H1 (cell line): Measurements from ENCODE around the gene SEMA3B. TPM values are rescaled to one million over a fixed set of nuclear protein-coding genes. Genes with fewer than 3 reads are reported as not detected.

ENCODE experiments used
- CTCF ChIA-PET: fragments of 300-600 bp; sonication (Branson Sonifier 250); formaldehyde crosslinking; loops from one replicate; lab custom pipeline; 2021; ENCODE audit not compliant: partially characterized antibody; lab: Charles Lee
- POLR2A ChIA-PET: fragments of 300-600 bp; sonication (Branson Sonifier 250); formaldehyde crosslinking; loops from one replicate; lab custom pipeline; 2021; ENCODE audit warnings: inconsistent platforms; ENCODE audit not compliant: partially characterized antibody; lab: Charles Lee
- DNase-seq, 2 experiments: peaks; one replicate each; pipeline versions ENCODE4 v3.0.0 to v3.0.0-alpha.2; 2010 to 2022; ENCODE audit warnings: low spot score in 2 of 2, low read depth in 1 of 2, mixed read lengths in 1 of 2
- FAIRE-seq: peaks from 2 replicates; lab custom pipeline; 2011; peaks lifted over from hg19 to GRCh38; lab: Jason Lieb, UNC
- H2AFZ ChIP-seq: 2 replicates; pipeline ENCODE4 v1.8.1; 2012; ENCODE audit warnings: low read length, inconsistent platforms
- H2AK5ac ChIP-seq: 2 replicates; pipeline ENCODE4 v1.6.1; 2013; ENCODE audit warnings: low read depth, low read length
- H2BK120ac ChIP-seq: replicated peaks from 2 replicates; pipeline ENCODE3; 2013; ENCODE audit warnings: low read depth, low read length, inconsistent platforms
- H2BK12ac ChIP-seq: 2 replicates; pipeline ENCODE4 v1.6.1; 2013; ENCODE audit warnings: low read depth, low read length
- H2BK15ac ChIP-seq: 2 replicates; pipeline ENCODE4 v1.6.1; 2013; ENCODE audit warnings: low read length
- H2BK20ac ChIP-seq: 2 replicates; pipeline ENCODE4 v1.6.1; 2013; ENCODE audit warnings: low read length
- H2BK5ac ChIP-seq: 2 replicates; pipeline ENCODE4 v1.6.1; 2013; ENCODE audit warnings: low read depth, low read length
- H3K14ac ChIP-seq: 2 replicates; pipeline ENCODE4 v1.6.1; 2013; ENCODE audit warnings: inconsistent platforms; ENCODE audit not compliant: insufficient read length
- H3K18ac ChIP-seq: 2 replicates; pipeline ENCODE4 v1.6.1; 2013; ENCODE audit warnings: low read length; ENCODE audit errors: extremely low read depth
- H3K23ac ChIP-seq: 2 replicates; pipeline ENCODE4 v1.6.1; 2013; ENCODE audit warnings: inconsistent platforms; ENCODE audit not compliant: insufficient read length
- H3K23me2 ChIP-seq: 2 replicates; pipeline ENCODE4 v1.6.1; 2013; ENCODE audit warnings: low read depth, low read length
- H3K27ac ChIP-seq: 2 replicates; pipeline ENCODE4 v1.6.1; 2011; ENCODE audit warnings: low read depth, low read length, inconsistent platforms
- H3K27me3 ChIP-seq, 4 experiments: replicated peaks in 1 of 4; 1 replicate in 1 of 4; 2 replicates in 3 of 4; pipeline versions ENCODE4 v1.6.1 to v1.8.1; 2011 to 2013; ENCODE audit warnings: low read length in 3 of 4, mild to moderate bottlenecking in 3 of 4, inconsistent platforms in 2 of 4, mixed read lengths in 2 of 4, moderate library complexity in 1 of 4; ENCODE audit not compliant: control insufficient read depth in 3 of 4, insufficient read depth in 3 of 4; ENCODE audit errors: extremely low read depth in 1 of 4
- H3K36me3 ChIP-seq, 4 experiments: 2 replicates each; pipeline versions ENCODE4 v1.6.1 to v1.8.1; 2011 to 2013; ENCODE audit warnings: mild to moderate bottlenecking in 4 of 4, low read length in 3 of 4, moderate library complexity in 2 of 4, control low read depth in 1 of 4, inconsistent platforms in 1 of 4; ENCODE audit not compliant: insufficient read depth in 4 of 4, control insufficient read depth in 2 of 4
- H3K4ac ChIP-seq: replicated peaks from 2 replicates; pipeline ENCODE3; 2013; ENCODE audit warnings: low read length, low read depth, mixed read lengths, inconsistent platforms; ENCODE audit not compliant: insufficient read length
- H3K4me1 ChIP-seq, 4 experiments: replicated peaks in 1 of 4; 1 replicate in 1 of 4; 2 replicates in 3 of 4; pipeline versions ENCODE4 v1.6.1 to v1.8.1; 2011 to 2013; ENCODE audit warnings: low read length in 3 of 4, inconsistent platforms in 2 of 4, mixed read lengths in 1 of 4; ENCODE audit not compliant: insufficient read depth in 4 of 4, control insufficient read depth in 3 of 4
- H3K4me2 ChIP-seq, 2 experiments: 2 replicates each; pipeline versions ENCODE4 v1.6.1 to v1.8.1; 2011 to 2013; ENCODE audit warnings: low read depth in 2 of 2, low read length in 2 of 2, control low read depth in 1 of 2, inconsistent platforms in 1 of 2, mild to moderate bottlenecking in 1 of 2; ENCODE audit not compliant: insufficient read depth in 1 of 2
- H3K4me3 ChIP-seq, 4 experiments: fragments of 200-600, 300-600 bp in 1 of 4; sonication (generic), shearing (Covaris generic), sonication (Bioruptor Twin) in 1 of 4; 2 replicates each; pipeline versions ENCODE4 v1.5.1 to v1.8.1; 2011 to 2016; ENCODE audit warnings: low read length in 4 of 4, low read depth in 3 of 4, control low read depth in 2 of 4, inconsistent platforms in 2 of 4, mild to moderate bottlenecking in 2 of 4, mixed read lengths in 1 of 4, moderate library complexity in 1 of 4; ENCODE audit not compliant: insufficient read depth in 2 of 4; ENCODE audit errors: extremely low read depth in 1 of 4
- H3K56ac ChIP-seq: replicated peaks from 2 replicates; pipeline ENCODE3; 2013; ENCODE audit warnings: low read depth, mild to moderate bottlenecking, mixed read lengths, low read length, inconsistent platforms; ENCODE audit not compliant: insufficient read length
- H3K79me1 ChIP-seq: 2 replicates; pipeline ENCODE4 v1.6.1; 2013; ENCODE audit warnings: low read depth, low read length, control low read depth
- H3K79me2 ChIP-seq, 2 experiments: 2 replicates each; pipeline versions ENCODE4 v1.6.1 to v1.8.1; 2012 to 2013; ENCODE audit warnings: low read length in 2 of 2, mild to moderate bottlenecking in 2 of 2, inconsistent platforms in 1 of 2; ENCODE audit not compliant: insufficient read depth in 2 of 2, control insufficient read depth in 1 of 2
- H3K9ac ChIP-seq, 4 experiments: replicated peaks in 1 of 4; 1 replicate in 1 of 4; 2 replicates in 3 of 4; pipeline versions ENCODE4 v1.6.1 to v1.8.1; 2011 to 2013; ENCODE audit warnings: low read depth in 3 of 4, low read length in 3 of 4, control low read depth in 2 of 4, mild to moderate bottlenecking in 2 of 4, moderate library complexity in 2 of 4, inconsistent platforms in 1 of 4; ENCODE audit errors: extremely low read depth in 1 of 4
- H3K9me3 ChIP-seq, 2 experiments: 2 replicates each; pipeline versions ENCODE4 v1.6.1 to v1.8.1; 2012 to 2013; ENCODE audit warnings: mild to moderate bottlenecking in 2 of 2, moderate library complexity in 2 of 2, control low read depth in 1 of 2, inconsistent platforms in 1 of 2, low read depth in 1 of 2, low read length in 1 of 2, mixed read lengths in 1 of 2; ENCODE audit not compliant: insufficient read depth in 2 of 2
- H4K20me1 ChIP-seq, 2 experiments: replicated peaks in 1 of 2; 2 replicates each; pipeline versions ENCODE3 to v1.8.1; 2011 to 2013; ENCODE audit warnings: inconsistent platforms in 2 of 2, low read length in 2 of 2, mild to moderate bottlenecking in 1 of 2; ENCODE audit not compliant: insufficient read depth in 2 of 2, control insufficient read depth in 1 of 2
- H4K5ac ChIP-seq: 2 replicates; pipeline ENCODE4 v1.6.1; 2013; ENCODE audit warnings: low read length, low read depth, mixed read lengths, inconsistent platforms; ENCODE audit not compliant: insufficient read length
- H4K8ac ChIP-seq: 2 replicates; pipeline ENCODE4 v1.8.0; 2013; ENCODE audit warnings: mild to moderate bottlenecking, moderate library complexity, low read length, inconsistent platforms; ENCODE audit not compliant: insufficient read depth; ENCODE audit errors: extremely low read depth
- H4K91ac ChIP-seq: replicated peaks from 2 replicates; pipeline ENCODE3; 2013; ENCODE audit warnings: low read length, mixed read lengths, inconsistent platforms; ENCODE audit not compliant: insufficient read length
- ATF2 ChIP-seq: IDR thresholded peaks from 2 replicates; pipeline ENCODE4 v1.6.1; 2012; ENCODE audit warnings: low read length, inconsistent platforms
- CBX5 ChIP-seq: fragments of 300-800, 300-1000 bp; sonication (generic); IDR thresholded peaks from 2 replicates; pipeline ENCODE4 v1.7.1; 2016; ENCODE audit warnings: antibody characterized with exemption, low read length, low read depth
- CREB1 ChIP-seq: IDR thresholded peaks from 2 replicates; pipeline ENCODE4 v1.6.1; 2012; ENCODE audit warnings: inconsistent platforms
- GABPA ChIP-seq: IDR thresholded peaks from 2 replicates; pipeline ENCODE4 v1.6.1; 2011; ENCODE audit warnings: mild to moderate bottlenecking, low read length, moderate library complexity, borderline replicate concordance; ENCODE audit not compliant: insufficient read depth
- HDAC6 ChIP-seq: IDR thresholded peaks from one replicate; pipeline ENCODE4 v1.7.1; 2012; ENCODE audit warnings: low read depth, mild to moderate bottlenecking, inconsistent platforms, low read length, moderate library complexity
- KDM4A ChIP-seq: IDR thresholded peaks from one replicate; pipeline ENCODE4 v1.7.1; 2012; ENCODE audit warnings: low read depth, mild to moderate bottlenecking, moderate library complexity, low read length, inconsistent platforms; ENCODE audit not compliant: severe bottlenecking
- POLR2AphosphoS5 ChIP-seq: IDR thresholded peaks from 2 replicates; pipeline ENCODE4 v1.6.1; 2011; ENCODE audit warnings: low read depth, low read length
- SAP30 ChIP-seq: fragments of 300-600 bp; sonication (generic); IDR thresholded peaks from 2 replicates; pipeline ENCODE4 v1.7.1; 2012; ENCODE audit warnings: low read length, moderate library complexity, mild to moderate bottlenecking, inconsistent platforms; ENCODE audit not compliant: insufficient read depth, insufficient replicate concordance
- SIRT6 ChIP-seq: IDR thresholded peaks from one replicate; pipeline ENCODE4 v1.7.1; 2012; ENCODE audit warnings: low read length, inconsistent platforms
- SP2 ChIP-seq: IDR thresholded peaks from 2 replicates; pipeline ENCODE4 v1.6.1; 2012; ENCODE audit warnings: mild to moderate bottlenecking, low read length, inconsistent platforms
- SUZ12 ChIP-seq: fragments of 200-600 bp; sonication (generic); IDR thresholded peaks from 2 replicates; pipeline ENCODE4 v1.6.1; 2012; ENCODE audit warnings: mild to moderate bottlenecking, inconsistent platforms, low read length, moderate library complexity, mixed read lengths
- WGBS, 2 experiments: shearing (Covaris generic) in 1 of 2; methylation state at CpG; one replicate each; pipeline versions ENCODE4 v1.1.6 to v1.1.7; 2013 to 2015; ENCODE audit warnings: low lambda C conversion rate in 2 of 2, mixed read lengths in 2 of 2, inconsistent platforms in 1 of 2, low coverage in 1 of 2, missing lambda C conversion rate in 1 of 2; ENCODE audit not compliant: insufficient replicate concordance in 2 of 2, insufficient coverage in 1 of 2, insufficient read length in 1 of 2; ENCODE audit errors: extremely low coverage in 1 of 2, missing lambda C conversion rate in 1 of 2; 5-methylcytosine and 5-hydroxymethylcytosine counted together
- polyA plus RNA-seq, 7 experiments: library from polyadenylated mRNA; depleted of rRNA in 3 of 7; stranded (reverse) in 5 of 7; unstranded in 2 of 7; fragments of >200 nt in 5 of 7; fragments of 200-250 nt in 2 of 7; gene quantifications; 1 replicate in 5 of 7; 2 replicates in 1 of 7; 4 replicates in 1 of 7; pipeline versions ENCODE4 v1.2.1 to v1.2.3, GENCODE V29; 2011 to 2013; ENCODE audit warnings: missing spikeins in 2 of 7, mixed read lengths in 2 of 7
- total RNA-seq: library from RNA; stranded (reverse); fragmentation: NEBNext Ultra II Directional; extraction: Animal tissue kit (Norgen Biotek cat#: 25700); gene quantifications from 2 replicates; pipeline ENCODE4 v1.2.1, GENCODE V29; 2021

Gene SEMA3B
- total and polyA plus RNA-seq, 2 of the 8 experiments (the other 6 are each of a cell fraction or from before 2014, with no cell fraction given): 3.0 to 4.7 TPM

GRCh38 chr3:50290161-50290641 is 21.3 kb downstream of the SEMA3B start:
- Histone ChIP-seq H3K9me3 (no peaks in the 10 kb centered on the region), H3K79me1 (peaks cover 8% of the 10 kb centered on the region; the same call in 1 of the 2 replicates), H2AK5ac (no peak overlapping the region), H3K23ac (no peak overlapping the region), H2BK20ac (no peak overlapping the region), H3K36me3 (peaks cover 16 to 29% (median 22%) of the 10 kb centered on the region in 4 experiments), H3K27ac (no peak overlapping the region), H3K9ac (no peak overlapping the region), H4K5ac (no peak overlapping the region), H3K4me3 (no peak overlapping the region), H3K18ac (no peak overlapping the region), H2AFZ (no peak overlapping the region), H3K27me3 (no peaks in the 10 kb centered on the region; a peak in 1 of 7 replicates), H3K23me2 (peaks cover 10% of the 10 kb centered on the region), H4K20me1 (peaks cover 0 to 13% of the 10 kb centered on the region in 2 experiments), H3K56ac (no peak overlapping the region), H2BK5ac (no peak overlapping the region), H3K4me2 (no peak overlapping the region), H3K14ac (no peak overlapping the region), H4K91ac (no peak overlapping the region), H2BK15ac (no peak overlapping the region), H3K4me1 (peaks cover 0 to 7% (median 5%) of the 10 kb centered on the region in 4 experiments; a peak in 4 of 7 replicates), H2BK120ac (no peak overlapping the region), H4K8ac (peak overlapping the region; percentile 31; the same call in 1 of the 2 replicates), H3K79me2 (peaks cover 0 to 15% of the 10 kb centered on the region in 2 experiments; a peak in 3 of 4 replicates), H2BK12ac (no peak overlapping the region), H3K4ac (no peak overlapping the region)
- CTCF ChIA-PET: interaction anchor here (0.8 to 4.3 kb wide), 4 partner anchors 15 to 33 kb away, joined by 4 to 17 read pairs (median 13); partner anchors contain the start of gene HYAL2
- DNase-seq: no peak
- POLR2A ChIA-PET: interaction anchor here (1.1 to 6.8 kb wide), 5 partner anchors 9 to 47 kb away, joined by 3 to 122 read pairs (median 5); partner anchors contain the start of genes HYAL3, LSMEM2 and NAA80
- FAIRE-seq: no peak
- 99% methylated on average over 16 of the region's 16 CpGs; no CpG with 5 or more reads in 1 of the 2 experiments for WGBS, 2 experiments
- no peak for TF ChIP-seq CBX5
- no peak for TF ChIP-seq HDAC6
- TF ChIP-seq GABPA: no peak
- TF ChIP-seq KDM4A: no peak
- no peak for TF ChIP-seq SUZ12
- TF ChIP-seq SIRT6: no peak
- TF ChIP-seq SP2: no peak
- no peak for TF ChIP-seq POLR2AphosphoS5
- TF ChIP-seq SAP30: no peak
- TF ChIP-seq CREB1: no peak
- TF ChIP-seq ATF2: no peak
